Activated T-helper 9 cell treated with anti-CD3 and anti-CD28 coated beads, Interleukin-2, amount 50 U/mL, for 16 hours (primary cell): ENCODE data around the gene EIPR1.

Source experiments
- DNase-seq: peaks from one replicate; pipeline ENCODE4 v3.0.0-alpha.2; 2020; ENCODE audit warnings: low read depth

The EIPR1 gene

DNA sequence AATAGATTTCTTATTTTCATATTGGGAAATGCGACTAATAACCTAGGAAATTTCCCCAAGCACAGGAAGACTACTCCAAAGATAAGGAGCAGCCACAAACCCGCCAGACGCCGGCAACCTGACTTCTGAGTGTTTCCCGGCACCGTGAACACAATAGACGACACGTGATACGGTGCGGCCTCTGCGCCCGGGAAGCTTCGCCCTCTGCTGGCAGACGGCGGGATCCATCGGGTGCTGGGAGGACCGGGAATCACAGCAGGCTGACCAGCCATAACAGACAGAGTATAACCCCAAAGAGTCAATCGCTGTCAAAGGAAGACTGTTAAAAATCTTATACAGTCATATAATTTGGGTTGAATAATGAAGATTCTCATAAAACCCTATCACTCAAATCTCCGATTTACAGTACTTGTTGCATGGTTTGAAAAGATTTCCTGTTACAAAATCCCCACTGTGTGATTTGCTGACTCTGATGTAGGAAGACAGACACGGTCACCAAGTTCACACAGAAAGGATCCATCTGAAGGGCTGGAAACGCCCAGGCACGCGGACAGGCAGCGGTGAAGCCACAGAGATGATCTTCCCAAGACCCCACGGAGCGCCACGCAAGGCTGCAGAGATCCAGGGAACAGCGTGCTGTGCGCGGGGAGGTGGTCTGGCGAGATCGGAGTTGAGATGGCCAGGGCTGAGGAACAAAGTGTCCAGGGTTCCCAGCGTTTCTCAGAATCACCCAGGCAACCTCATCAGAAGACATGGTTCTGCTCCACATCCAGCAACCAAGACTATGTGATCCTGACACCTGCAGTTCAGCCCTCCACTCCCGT is 73.8 kb downstream of the EIPR1 start:
- DNase-seq = peak; percentile 68

DNA sequence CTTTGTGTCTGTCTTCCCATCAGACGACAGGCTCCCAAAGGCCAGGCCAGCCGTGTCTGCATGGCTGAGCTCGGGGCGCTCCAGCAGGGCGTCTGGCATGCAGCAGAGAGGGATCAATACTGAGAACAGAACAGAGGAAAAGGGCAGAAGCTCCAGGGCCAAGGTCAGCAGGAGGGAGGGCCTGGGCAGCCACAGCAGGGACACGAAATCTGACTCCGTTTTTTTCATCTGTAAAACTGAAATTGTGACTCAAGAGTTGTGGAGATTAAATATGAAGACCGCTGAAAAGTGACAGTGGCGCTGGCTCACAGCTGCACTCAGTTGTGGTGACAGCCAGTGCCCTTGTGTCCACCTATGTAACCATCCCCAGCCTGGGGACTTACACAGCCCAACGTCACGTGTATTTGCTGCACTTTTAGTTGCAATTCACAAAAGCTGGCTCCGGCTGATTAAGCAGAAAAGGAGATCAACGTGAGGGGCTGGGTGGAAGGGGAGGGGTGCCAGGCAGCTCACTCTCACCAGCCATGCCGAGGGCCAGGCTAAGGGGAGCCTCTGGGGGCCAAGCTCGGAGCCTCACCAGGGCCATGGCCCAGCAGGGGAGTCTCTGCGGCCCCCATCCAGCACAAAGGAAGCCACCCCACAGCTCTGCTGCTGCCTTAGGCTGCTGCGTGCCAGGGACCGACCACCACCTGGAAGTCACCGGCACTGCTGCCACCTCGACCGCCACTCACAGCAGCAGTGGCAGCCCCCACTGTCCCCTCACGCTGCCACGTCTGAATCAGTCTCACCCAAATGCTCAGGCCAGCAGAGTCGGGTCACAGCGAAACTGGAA is 74.7 kb downstream of the EIPR1 start:
- DNase-seq = no peak

DNA sequence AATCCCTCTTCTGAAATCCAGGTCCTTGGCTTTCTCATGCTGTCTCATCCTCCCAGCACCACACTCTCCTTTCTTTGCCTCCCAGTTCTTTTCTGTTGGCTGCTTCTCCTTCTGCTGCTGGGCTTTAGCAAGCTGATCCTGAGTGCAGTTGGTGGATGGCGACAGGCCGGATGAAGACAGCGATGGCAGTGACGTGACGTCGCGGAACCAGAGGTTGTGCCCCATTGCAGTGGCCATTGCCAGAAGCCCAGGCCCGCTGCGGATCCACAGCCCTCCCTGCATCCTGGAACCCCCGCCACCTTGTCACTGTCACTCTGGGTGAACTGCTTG is 75.2 kb downstream of the EIPR1 start:
- DNase-seq = no peak

GRCh38 chr2:3301001-3301400 is 76.6 kb downstream of the EIPR1 start:
- DNase-seq = no peak

DNA sequence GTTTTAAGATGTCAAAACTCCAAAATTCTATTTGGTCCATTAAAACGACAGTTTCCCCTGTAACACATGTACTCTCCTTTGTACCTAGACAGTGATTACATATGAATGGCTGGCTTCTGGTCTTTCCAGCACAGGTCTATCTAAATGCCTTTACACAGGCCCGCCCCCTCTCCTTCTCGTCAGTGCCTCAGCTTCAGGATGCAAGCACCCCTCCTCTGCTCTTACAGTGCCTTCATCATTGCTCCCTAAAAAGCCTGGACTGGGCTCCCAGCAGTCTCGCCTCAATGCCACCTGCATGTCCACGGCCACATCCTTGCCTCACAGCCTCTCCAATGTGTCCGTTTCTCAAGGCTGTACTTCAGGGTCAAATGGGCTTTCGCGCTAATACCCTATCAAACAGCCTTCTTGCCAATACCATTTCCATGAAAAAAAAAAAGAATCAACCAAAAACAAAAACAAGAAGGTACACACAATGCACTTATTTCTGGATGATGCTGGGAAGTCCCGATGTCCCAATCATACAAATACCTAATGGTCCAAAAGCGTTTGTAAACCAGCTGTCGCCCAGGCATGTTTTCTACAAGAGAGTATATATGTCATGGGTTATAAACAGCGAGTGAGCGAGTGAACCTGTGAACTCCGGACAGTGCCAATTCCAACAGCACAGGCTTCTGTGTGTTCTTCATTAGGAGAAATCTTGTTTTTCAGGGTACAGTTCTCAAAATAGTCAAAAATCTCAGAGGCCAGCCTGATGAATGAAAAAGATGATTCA is 77.2 kb downstream of the EIPR1 start:
- no peak for DNase-seq

- no peak for DNase-seq
Observed at GRCh38 chr2:3299703-3300102, 77.9 kb downstream of the EIPR1 start.

DNA sequence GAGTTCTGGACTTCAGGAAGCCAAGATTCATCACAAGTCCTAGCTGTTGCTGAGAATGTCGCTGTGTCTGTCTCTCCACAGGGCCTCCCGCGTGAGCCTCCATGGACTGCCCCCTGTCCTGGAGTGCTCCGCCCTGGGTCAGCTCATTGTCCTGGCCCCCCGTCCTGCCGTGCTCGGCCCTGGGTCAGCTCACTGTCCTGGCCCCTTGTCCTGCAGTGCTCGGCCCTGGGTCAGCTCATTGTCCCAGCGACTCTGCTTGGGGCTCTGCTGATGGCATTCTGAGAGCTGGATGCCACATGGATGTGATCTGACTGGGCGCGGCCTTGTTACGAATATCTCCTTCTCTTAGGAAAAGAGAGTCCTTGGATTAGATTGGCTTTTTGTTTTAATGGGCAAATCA is 78.5 kb downstream of the EIPR1 start:
- no peak for DNase-seq

DNA sequence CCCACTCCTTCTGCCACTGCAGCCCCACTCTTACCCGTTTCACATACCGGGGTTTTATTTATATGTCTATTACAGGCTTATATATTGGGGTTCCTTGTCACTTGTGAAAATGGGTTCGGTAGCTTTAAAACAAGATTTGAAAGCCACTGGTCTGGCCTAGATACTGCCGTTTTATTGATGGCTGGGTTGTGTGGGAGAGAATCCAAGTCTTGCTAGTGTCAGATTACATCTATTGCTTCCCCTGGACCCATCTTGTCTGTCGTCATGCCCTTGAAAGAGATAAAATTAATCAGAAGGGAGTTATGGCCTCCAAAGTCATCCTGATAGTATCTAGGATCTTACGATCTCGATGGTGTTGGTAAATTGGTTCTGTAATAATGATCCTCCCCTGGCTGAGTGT is 79.4 kb downstream of the EIPR1 start:
- no peak for DNase-seq

DNA sequence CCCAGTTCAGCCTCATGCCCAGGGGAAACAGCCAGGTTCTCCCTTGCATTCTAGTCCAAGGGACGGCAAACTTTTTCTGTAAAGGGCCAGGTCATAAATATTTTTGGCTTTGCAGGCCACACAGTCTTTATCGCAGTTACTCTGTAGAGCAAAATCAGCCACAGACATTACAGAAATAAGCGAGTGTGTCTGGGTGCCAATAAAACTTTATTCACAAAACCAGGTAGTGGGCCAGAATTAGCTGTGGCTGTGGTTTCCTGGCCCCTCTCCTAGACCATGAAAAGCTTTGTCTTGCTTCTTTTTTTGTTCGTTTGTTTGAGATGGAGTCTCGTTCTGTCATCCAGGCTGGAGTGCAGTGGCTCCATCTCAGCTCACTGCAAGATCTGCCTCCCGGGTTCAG is 80.1 kb downstream of the EIPR1 start:
- DNase-seq = no peak

- no peak for DNase-seq
Observed at GRCh38 chr2:3296182-3296972, 81.2 kb downstream of the EIPR1 start.

DNA sequence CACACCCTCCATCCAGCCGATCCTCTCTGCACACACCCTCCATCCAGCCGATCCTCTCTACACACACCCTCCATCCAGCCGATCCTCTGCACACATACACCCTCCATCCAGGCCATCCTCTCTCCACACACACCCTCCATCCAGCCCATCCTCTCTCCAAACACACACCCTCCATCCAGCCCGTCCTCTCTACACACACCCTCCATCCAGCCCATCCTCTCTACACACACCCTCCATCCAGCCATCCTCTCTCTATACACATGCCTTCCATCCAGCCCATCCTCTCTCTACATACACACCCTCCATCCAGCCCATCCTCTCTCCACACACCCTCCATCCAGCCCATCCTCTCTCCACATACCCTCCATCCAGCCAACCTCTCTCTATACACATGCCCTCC is 83.1 kb downstream of the EIPR1 start:
- no peak for DNase-seq

- DNase-seq = no peak
Observed at GRCh38 chr2:3294069-3294468, 83.5 kb downstream of the EIPR1 start.

DNA sequence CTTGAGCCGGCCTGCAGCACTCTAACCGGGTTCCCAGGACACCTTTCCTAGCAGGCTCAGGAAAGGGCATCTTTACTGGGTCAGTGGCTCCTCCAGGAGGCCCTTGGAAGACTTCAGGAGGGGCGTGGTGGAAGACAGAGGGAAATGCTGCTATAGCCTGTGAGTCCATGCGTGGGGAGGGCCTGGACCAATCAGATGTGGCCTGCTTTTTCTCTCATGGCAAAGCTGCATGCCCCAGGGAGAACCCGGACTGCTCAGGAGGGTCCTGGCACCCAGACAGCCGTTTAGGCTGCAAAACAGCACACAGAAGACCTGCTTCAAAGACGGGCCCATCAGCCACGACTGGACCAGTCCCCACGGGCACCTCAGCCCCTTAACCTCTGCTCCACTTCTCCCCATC is 84.4 kb downstream of the EIPR1 start:
- DNase-seq = no peak

- no peak for DNase-seq
Observed at GRCh38 chr2:3292416-3292815, 85.2 kb downstream of the EIPR1 start.

GRCh38 chr2:3291750-3292149 is 85.9 kb downstream of the EIPR1 start:
- no peak for DNase-seq

DNA sequence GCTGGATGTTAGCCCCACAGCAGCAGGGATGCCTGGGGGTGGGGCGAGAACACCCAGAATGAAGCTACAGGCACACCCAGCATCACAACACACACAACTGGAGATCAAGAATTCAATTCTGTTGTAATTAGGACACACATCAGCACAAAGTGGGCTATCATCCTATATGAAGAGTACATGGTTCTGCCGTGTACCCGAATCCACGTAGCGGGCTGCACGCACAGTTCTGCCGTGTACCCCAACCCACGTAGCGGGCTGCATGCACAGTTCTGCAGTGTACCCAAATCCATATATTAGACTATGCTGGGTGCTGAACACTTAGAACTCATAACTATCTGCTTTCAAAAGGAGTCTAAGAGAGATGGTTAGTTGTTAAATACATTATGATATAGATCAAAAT is 86.5 kb downstream of the EIPR1 start:
- DNase-seq = no peak

DNA sequence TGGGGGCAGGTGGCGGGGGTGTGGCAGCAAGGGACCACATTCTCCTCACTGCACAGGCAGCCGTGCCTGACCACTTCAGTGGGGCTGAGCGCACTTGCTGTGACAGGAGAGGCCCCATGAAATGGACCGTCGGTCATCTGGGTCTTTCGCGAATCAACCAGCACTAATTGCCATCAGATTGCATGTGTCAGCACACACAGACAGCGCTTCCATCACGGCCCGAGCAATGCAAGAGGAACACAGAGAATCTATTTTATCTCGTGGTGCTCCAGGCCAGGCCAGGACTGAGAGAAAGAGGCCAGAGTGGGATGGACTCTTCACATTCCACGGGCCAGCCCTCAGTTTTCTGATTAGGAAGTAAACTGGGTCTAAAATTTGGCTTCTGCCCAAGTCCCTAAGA is 87.0 kb downstream of the EIPR1 start:
- DNase-seq = no peak

DNA sequence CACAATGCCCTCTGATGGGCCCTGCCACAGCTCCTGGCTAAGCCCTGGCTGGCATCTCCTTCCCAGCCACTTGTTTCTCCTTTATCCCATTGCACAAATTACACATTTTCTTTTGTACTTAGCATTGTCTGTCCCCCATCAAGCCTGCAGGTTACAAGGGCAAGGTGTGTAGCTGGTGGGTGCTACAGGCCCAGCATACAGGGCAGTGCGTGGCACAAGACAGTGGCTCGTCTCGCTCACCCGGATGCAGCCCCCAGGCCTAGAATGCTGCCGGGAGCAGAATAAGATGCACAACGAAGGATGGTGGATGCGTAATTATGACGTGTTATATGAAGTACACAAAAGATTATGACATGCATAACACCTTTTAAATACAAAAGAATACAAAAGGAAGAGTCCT is 87.6 kb downstream of the EIPR1 start:
- no peak for DNase-seq

- DNase-seq = no peak
Observed at GRCh38 chr2:3289526-3289925, 88.1 kb downstream of the EIPR1 start.

DNA sequence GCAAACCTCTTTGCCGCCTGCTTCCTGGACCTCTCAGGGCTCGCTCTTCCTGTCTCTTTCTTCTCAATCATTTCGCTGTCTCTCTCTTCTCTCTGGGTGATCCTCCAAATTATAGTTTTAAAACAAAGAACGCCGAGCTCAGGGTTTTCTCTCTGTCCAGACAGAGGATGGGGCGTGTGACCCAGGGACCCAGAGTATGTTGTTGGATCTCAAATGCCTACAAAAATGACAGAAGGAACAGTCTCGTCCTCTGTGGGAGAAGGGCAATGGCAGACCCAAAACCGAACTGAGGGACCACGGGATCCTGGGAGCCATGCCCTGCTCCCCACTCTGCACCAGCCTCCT is 88.5 kb downstream of the EIPR1 start:
- DNase-seq = no peak

DNA sequence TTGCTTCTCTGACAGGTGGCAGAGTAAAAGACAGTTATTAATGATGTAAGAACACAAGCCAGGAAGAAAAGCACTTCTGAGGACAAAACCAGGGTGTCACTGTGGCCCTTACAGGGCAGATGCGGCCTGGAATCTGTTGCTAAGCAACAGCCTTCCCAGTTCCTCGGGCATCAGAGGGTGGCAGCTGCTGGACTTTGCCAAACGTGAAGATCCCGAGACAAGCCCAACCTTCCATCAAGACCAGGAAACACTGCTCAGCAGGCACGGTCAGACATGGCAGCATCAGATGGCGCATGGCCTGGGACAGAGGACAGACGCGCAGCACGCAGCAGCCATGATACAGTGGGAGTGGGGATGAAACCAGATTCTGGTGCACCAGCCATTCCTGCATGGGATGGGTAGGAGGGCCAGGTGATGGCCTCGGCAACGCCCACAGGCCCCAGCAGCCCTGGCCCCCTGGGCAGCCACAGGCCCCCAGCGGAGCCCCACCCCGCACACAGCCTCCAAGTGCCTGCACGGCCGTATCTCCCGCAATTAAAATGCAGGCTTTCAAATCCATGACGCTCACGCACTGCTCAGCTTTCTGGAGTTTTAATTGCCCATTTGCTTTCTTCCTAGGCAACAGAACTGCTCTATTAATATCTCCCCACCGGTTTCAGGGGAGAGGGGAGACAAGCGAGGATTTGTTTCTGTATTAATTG is 89.0 kb downstream of the EIPR1 start:
- no peak for DNase-seq

GRCh38 chr2:3287896-3288295 is 89.7 kb downstream of the EIPR1 start:
- no peak for DNase-seq
